Testis (tissue), 2 donors: ENCODE data around the gene GPC6.

Source experiments
- POLR2A ChIP-seq: fragments of 450-650 bp; IDR thresholded peaks from one replicate; pipeline ENCODE4 v1.6.1; 2017; ENCODE audit warnings: antibody characterized with exemption, mild to moderate bottlenecking, moderate library complexity
- TF ChIP-seq, protein P1 (sequence below), 3 experiments: fragments of 450-650 bp in 2 of 3; fragments of 200-600 bp in 1 of 3; sonication (generic) in 1 of 3; IDR thresholded peaks; one replicate each; pipeline ENCODE4 v1.5.1; 2016 to 2019; ENCODE audit warnings: antibody characterized with exemption in 3 of 3, mild to moderate bottlenecking in 2 of 3, moderate library complexity in 1 of 3

GRCh38 chr13:94311893-94312292 is 1085.3 kb downstream of the GPC6 start:
- TF ChIP-seq, protein P1, sequence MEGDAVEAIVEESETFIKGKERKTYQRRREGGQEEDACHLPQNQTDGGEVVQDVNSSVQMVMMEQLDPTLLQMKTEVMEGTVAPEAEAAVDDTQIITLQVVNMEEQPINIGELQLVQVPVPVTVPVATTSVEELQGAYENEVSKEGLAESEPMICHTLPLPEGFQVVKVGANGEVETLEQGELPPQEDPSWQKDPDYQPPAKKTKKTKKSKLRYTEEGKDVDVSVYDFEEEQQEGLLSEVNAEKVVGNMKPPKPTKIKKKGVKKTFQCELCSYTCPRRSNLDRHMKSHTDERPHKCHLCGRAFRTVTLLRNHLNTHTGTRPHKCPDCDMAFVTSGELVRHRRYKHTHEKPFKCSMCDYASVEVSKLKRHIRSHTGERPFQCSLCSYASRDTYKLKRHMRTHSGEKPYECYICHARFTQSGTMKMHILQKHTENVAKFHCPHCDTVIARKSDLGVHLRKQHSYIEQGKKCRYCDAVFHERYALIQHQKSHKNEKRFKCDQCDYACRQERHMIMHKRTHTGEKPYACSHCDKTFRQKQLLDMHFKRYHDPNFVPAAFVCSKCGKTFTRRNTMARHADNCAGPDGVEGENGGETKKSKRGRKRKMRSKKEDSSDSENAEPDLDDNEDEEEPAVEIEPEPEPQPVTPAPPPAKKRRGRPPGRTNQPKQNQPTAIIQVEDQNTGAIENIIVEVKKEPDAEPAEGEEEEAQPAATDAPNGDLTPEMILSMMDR (IDR thresholded peaks at IDR 0.05) = no peak
- TF ChIP-seq POLR2A = no peak
